GM19099 (cell line): ENCODE measurements around the gene AK8.

ENCODE experiments used
- POLR2A ChIP-seq: IDR thresholded peaks from 3 replicates; pipeline ENCODE4 v1.6.1; 2011; ENCODE audit warnings: low read depth; ENCODE audit not compliant: insufficient read length; ENCODE audit errors: extremely low read depth

The AK8 gene

GRCh38 chr9:132827366-132827765, 50.7 kb downstream of the AK8 start:
- no peak for TF ChIP-seq POLR2A

- TF ChIP-seq POLR2A: no peak
Observed at GRCh38 chr9:132826621-132827365, 51.3 kb downstream of the AK8 start.

GRCh38 chr9:132826131-132826530, 52.0 kb downstream of the AK8 start:
- TF ChIP-seq POLR2A: no peak

- TF ChIP-seq POLR2A: no peak
Observed at GRCh38 chr9:132825430-132825829, 52.7 kb downstream of the AK8 start.

- TF ChIP-seq POLR2A: no peak
Observed at GRCh38 chr9:132824951-132825350, 53.1 kb downstream of the AK8 start.

- TF ChIP-seq POLR2A: no peak
Observed at GRCh38 chr9:132824151-132824550, 53.9 kb downstream of the AK8 start.

GRCh38 chr9:132823370-132824145, 54.5 kb downstream of the AK8 start:
- no peak for TF ChIP-seq POLR2A

GRCh38 chr9:132820169-132820944, 57.7 kb downstream of the AK8 start:
- TF ChIP-seq POLR2A: no peak

- no peak for TF ChIP-seq POLR2A
Observed at GRCh38 chr9:132818588-132818987, 59.5 kb downstream of the AK8 start.

GRCh38 chr9:132814937-132815336, 63.1 kb downstream of the AK8 start:
- TF ChIP-seq POLR2A: no peak

- no peak for TF ChIP-seq POLR2A
Observed at GRCh38 chr9:132813115-132813771, 64.8 kb downstream of the AK8 start.

GRCh38 chr9:132811985-132812384, 66.1 kb downstream of the AK8 start:
- TF ChIP-seq POLR2A: no peak

- TF ChIP-seq POLR2A: no peak
Observed at GRCh38 chr9:132810314-132810713, 67.8 kb downstream of the AK8 start.

GRCh38 chr9:132809677-132810271, 68.3 kb downstream of the AK8 start:
- TF ChIP-seq POLR2A: no peak

GRCh38 chr9:132808645-132809044, 69.4 kb downstream of the AK8 start:
- TF ChIP-seq POLR2A: no peak
